K562 (cell line): ENCODE data around the gene NQO2. TPM values are rescaled to one million over a fixed set of nuclear protein-coding genes. Genes with fewer than 3 reads are reported as not detected.

Source experiments
- POLR2B ChIP-seq: fragments of 450-650 bp; IDR thresholded peaks from 2 replicates; pipeline ENCODE4 v1.6.1; 2018; ENCODE audit warnings: low read depth; ENCODE audit not compliant: partially characterized antibody
- STAT5B ChIP-seq: fragments of 250-450 bp; sonication (Bioruptor Pico); IDR thresholded peaks from 2 replicates; pipeline ENCODE4 v1.8.0; 2021; ENCODE audit warnings: mild to moderate bottlenecking, inconsistent platforms
- polyA plus RNA-seq, 8 experiments: library from polyadenylated mRNA; depleted of rRNA in 4 of 8; stranded (reverse) in 5 of 8; unstranded in 3 of 8; fragments of >200 nt; fragmentation: Nextera tagmentation in 2 of 8; fragmentation: Illumina TruSeq in 1 of 8; extraction: Ambion mirVana in 2 of 8; extraction: Trizol in 1 of 8; gene quantifications; 2 replicates each; pipeline versions ENCODE4 v1.2.1 to v1.2.3, GENCODE V29; 2011 to 2014; ENCODE audit warnings: inconsistent platforms in 1 of 8, missing spikeins in 1 of 8
- total RNA-seq, 7 experiments: library from RNA; depleted of rRNA in 6 of 7; stranded (reverse); fragments of >200 nt in 6 of 7; fragmentation: Illumina TruSeq in 2 of 7; extraction: Trizol in 2 of 7; gene quantifications; 2 replicates each; pipeline versions ENCODE4 v1.2.1 to v1.2.3, GENCODE V29; 2011 to 2021; ENCODE audit warnings: low replicate concordance in 1 of 7
- TF ChIP-seq, protein P1 (sequence below): fragments of 250-450 bp; sonication (Bioruptor Pico); IDR thresholded peaks from 2 replicates; pipeline ENCODE4 v1.9.0; 2021; ENCODE audit warnings: mild to moderate bottlenecking, inconsistent platforms
- TF ChIP-seq, protein P2 (sequence below): fragments of 450-650 bp; IDR thresholded peaks from 2 replicates; pipeline ENCODE4 v1.6.1; 2016; ENCODE audit warnings: borderline replicate concordance

Gene NQO2
- total and polyA plus RNA-seq, 9 of the 15 experiments (the other 6 are each of a cell fraction or from before 2014, with no cell fraction given) = 54.6 to 214 (median 116) TPM

DNA sequence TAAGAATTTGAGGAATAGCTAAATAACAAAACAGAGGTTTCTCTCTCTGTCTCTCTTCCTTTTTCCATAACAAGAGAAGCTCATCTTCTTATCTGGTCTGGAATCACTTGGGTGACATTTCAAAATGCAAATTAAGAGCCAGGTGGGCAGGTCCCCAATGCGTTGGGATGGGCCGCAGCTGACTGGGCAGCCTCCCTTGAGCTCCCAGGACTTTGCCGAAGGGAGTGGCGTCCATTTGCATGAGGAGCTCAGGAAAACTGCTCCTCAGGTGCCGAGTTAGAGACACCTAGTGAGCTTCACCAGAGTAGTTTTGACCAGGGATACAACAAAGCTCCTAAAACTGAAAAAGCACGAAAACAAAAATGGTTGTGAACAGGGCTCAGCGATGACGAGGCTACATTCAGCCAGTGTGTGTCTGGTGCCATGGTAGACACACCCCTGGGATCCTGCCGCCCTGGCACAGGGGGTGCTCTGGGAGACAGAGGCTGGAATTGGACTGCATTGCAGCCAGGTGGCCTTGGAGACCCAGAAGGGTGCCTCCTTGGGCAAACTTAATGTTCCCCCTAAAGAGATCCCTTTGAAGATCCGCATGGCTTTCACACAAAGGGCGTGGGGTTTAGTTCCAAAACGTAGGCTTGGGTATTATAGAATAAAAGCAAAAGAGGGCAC, 14.8 kb upstream of the NQO2 start (continued):
- TF ChIP-seq, protein P1, sequence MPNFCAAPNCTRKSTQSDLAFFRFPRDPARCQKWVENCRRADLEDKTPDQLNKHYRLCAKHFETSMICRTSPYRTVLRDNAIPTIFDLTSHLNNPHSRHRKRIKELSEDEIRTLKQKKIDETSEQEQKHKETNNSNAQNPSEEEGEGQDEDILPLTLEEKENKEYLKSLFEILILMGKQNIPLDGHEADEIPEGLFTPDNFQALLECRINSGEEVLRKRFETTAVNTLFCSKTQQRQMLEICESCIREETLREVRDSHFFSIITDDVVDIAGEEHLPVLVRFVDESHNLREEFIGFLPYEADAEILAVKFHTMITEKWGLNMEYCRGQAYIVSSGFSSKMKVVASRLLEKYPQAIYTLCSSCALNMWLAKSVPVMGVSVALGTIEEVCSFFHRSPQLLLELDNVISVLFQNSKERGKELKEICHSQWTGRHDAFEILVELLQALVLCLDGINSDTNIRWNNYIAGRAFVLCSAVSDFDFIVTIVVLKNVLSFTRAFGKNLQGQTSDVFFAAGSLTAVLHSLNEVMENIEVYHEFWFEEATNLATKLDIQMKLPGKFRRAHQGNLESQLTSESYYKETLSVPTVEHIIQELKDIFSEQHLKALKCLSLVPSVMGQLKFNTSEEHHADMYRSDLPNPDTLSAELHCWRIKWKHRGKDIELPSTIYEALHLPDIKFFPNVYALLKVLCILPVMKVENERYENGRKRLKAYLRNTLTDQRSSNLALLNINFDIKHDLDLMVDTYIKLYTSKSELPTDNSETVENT (CRISPR knock-in tag) = no peak
- TF ChIP-seq, protein P2, sequence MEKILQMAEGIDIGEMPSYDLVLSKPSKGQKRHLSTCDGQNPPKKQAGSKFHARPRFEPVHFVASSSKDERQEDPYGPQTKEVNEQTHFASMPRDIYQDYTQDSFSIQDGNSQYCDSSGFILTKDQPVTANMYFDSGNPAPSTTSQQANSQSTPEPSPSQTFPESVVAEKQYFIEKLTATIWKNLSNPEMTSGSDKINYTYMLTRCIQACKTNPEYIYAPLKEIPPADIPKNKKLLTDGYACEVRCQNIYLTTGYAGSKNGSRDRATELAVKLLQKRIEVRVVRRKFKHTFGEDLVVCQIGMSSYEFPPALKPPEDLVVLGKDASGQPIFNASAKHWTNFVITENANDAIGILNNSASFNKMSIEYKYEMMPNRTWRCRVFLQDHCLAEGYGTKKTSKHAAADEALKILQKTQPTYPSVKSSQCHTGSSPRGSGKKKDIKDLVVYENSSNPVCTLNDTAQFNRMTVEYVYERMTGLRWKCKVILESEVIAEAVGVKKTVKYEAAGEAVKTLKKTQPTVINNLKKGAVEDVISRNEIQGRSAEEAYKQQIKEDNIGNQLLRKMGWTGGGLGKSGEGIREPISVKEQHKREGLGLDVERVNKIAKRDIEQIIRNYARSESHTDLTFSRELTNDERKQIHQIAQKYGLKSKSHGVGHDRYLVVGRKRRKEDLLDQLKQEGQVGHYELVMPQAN = no peak
- TF ChIP-seq STAT5B (CRISPR knock-in tag) = no peak
- TF ChIP-seq POLR2B = no peak
